ENCODE data around the gene QRICH1. TPM values are rescaled to one million over a fixed set of nuclear protein-coding genes. Genes with fewer than 3 reads are reported as not detected.

Gene QRICH1
- total and polyA plus RNA-seq, 2 of the 4 experiments (the other 2 are of a cell fraction) = 62.7 to 77.3 TPM

GRCh38 chr3:48980295-48980694 lies 113.6 kb downstream of the QRICH1 start:
- no peak overlapping the region for H2BK5ac ChIP-seq (ENCODE audit: low read depth, low read length, poor library complexity, severe bottlenecking)
- no peak overlapping the region for H3K14ac ChIP-seq (replicated peaks; ENCODE audit: low read depth, low read length)
- in situ Hi-C loops (cut with MboI; ENCODE audit: low sequenced_read_pairs) = no loop called here
- no peak overlapping the region for H3K56ac ChIP-seq (ENCODE audit: extremely low read depth, insufficient read depth, low read length)
- no peak overlapping the region for H3K4me3 ChIP-seq (ENCODE audit: insufficient read depth, low read depth, low read length)
- no peak overlapping the region for H2AK5ac ChIP-seq (ENCODE audit: low read depth, low read length)
- intact Hi-C loops (cut with micrococcal nuclease) = no loop called here
- H2BK15ac ChIP-seq (ENCODE audit: low read depth, low read length) = no peak overlapping the region
- no peak for TF ChIP-seq POLR2A (IDR thresholded peaks at IDR 0.05; ENCODE audit: low read depth, low read length)
- TF ChIP-seq BHLHE40 (IDR thresholded peaks at IDR 0.05; ENCODE audit: low read depth, low read length) = no peak
- no peak for TF ChIP-seq MXI1 (IDR thresholded peaks at IDR 0.05; ENCODE audit: borderline replicate concordance, low read depth, low read length)
- TF ChIP-seq CHD1 (IDR thresholded peaks at IDR 0.05; ENCODE audit: low read depth, low read length) = no peak
- CTCF ChIA-PET = no interaction called here
- no peak overlapping the region for H3K4me2 ChIP-seq (ENCODE audit: low read depth, low read length)
- peaks cover 69% of the 10 kb centered on the region for H3K36me3 ChIP-seq (ENCODE audit: control insufficient read depth, insufficient read depth, low read length)
- H4K91ac ChIP-seq (ENCODE audit: insufficient read depth, low read depth, low read length) = no peak overlapping the region
- no peak overlapping the region for H3K27ac ChIP-seq (ENCODE audit: insufficient read depth, low read length)
- H3K9me3 ChIP-seq (ENCODE audit: control insufficient read depth, insufficient read depth, low read length) = no peaks in the 10 kb centered on the region
- H2BK20ac ChIP-seq (ENCODE audit: low read depth, low read length) = no peak overlapping the region
- H3K18ac ChIP-seq (ENCODE audit: low read depth, low read length) = no peak overlapping the region
- POLR2A ChIA-PET (ENCODE audit: unreplicated experiment) = interaction anchor here (0.5 kb wide), 1 partner anchor 8 kb away, joined by 9 read pairs; no protein-coding TSS in a partner anchor
- H2AK9ac ChIP-seq (replicated peaks; ENCODE audit: low read depth, low read length, poor library complexity) = no peak overlapping the region
- dilution Hi-C loops (cut with HindIII; ENCODE audit: low sequenced_read_pairs, unreplicated experiment) = no loop called here
- no peak overlapping the region for H4K5ac ChIP-seq (ENCODE audit: low read depth, low read length)
- no peaks in the 10 kb centered on the region for H3K4me1 ChIP-seq (ENCODE audit: control insufficient read depth, insufficient read depth, low read length)
- WGBS, 2 experiments (ENCODE audit: extremely low coverage in 2 of 2, insufficient read length in 1 of 2) = no CpG with 5 or more reads among the region's 4 CpGs
- DNase-seq = no peak
- no peak overlapping the region for H3K23ac ChIP-seq (ENCODE audit: low read depth, low read length)
- no peak overlapping the region for H2AFZ ChIP-seq (replicated peaks; ENCODE audit: low read length, poor library complexity)
- H4K8ac ChIP-seq (ENCODE audit: low read depth in 2 of 2, low read length in 2 of 2) = no peak overlapping the region
- H3K27me3 ChIP-seq (ENCODE audit: control insufficient read depth, insufficient read depth, low read length) = no peaks in the 10 kb centered on the region
- H3K9me1 ChIP-seq (ENCODE audit: insufficient read depth, low read length) = peaks cover 5% of the 10 kb centered on the region; the same call in 1 of the 2 replicates
- no peak for ATAC-seq (ENCODE audit: low read depth)
- H2BK120ac ChIP-seq (ENCODE audit: low read depth, low read length) = no peak overlapping the region
- no peak overlapping the region for H3K9ac ChIP-seq (ENCODE audit: low read depth, low read length)
- peaks cover 21 to 25% of the 10 kb centered on the region in 2 experiments; a peak in 3 of 4 replicates for H3K79me1 ChIP-seq (ENCODE audit: low read depth in 1 of 2, low read length in 2 of 2)
- H4K20me1 ChIP-seq (ENCODE audit: insufficient read depth, low read length) = no peaks in the 10 kb centered on the region
- no TSS peak for BruUV-seq (replicated peaks)
- H3K4ac ChIP-seq (ENCODE audit: low read depth, low read length) = no peak overlapping the region

Small RNA genes lying within 50 kb of the gene (microRNA-seq; reads per million reads assigned to microRNA genes)
- gene MIR191 (ENCODE audit: insufficient read depth in 1 of 2, insufficient read length in 1 of 2, unreplicated experiment in 1 of 2) = 6,641 to 17,413 reads per million in 2 experiments
- 3,538 to 3,717 reads per million in 2 experiments for gene MIR425 (ENCODE audit: insufficient read depth in 1 of 2, insufficient read length in 1 of 2, unreplicated experiment in 1 of 2)
- gene MIR6890 (ENCODE audit: unreplicated experiment) = not detected
- gene RN7SL182P (ENCODE audit: insufficient read depth, insufficient read length) = not detected

Small RNA genes lying within 50 kb of the gene (small RNA-seq; reads per million reads assigned to genes)
- gene MIR191 = 623 to 21,352 (median 15,529) reads per million in 5 experiments
- gene MIR425 = 42.5 to 4,031 (median 2,697) reads per million in 5 experiments
- 0 reads per million in 5 experiments for gene RN7SL182P

Other genes starting within 250 kb of the QRICH1 start
- gene PRKAR2A, start 246.2 kb downstream of the QRICH1 start, total RNA-seq (2012; rRNA removed) = 48.2 and 53.0 TPM in 2 replicates
- 10.2 and 11.3 TPM in 2 replicates for gene PRKAR2A, start 246.2 kb downstream of the QRICH1 start, polyA plus RNA-seq (2012; rRNA removed)
- 27.1 and 29.2 TPM in 2 replicates for gene SLC25A20, start 195.2 kb downstream of the QRICH1 start, total RNA-seq (2012; rRNA removed)
- gene SLC25A20, start 195.2 kb downstream of the QRICH1 start, polyA plus RNA-seq (2012; rRNA removed) = 21.8 and 23.8 TPM in 2 replicates
- gene ARIH2, start 175.2 kb downstream of the QRICH1 start, total RNA-seq (2012; rRNA removed) = 73.0 and 93.7 TPM in 2 replicates
- gene ARIH2, start 175.2 kb downstream of the QRICH1 start, polyA plus RNA-seq (2012; rRNA removed) = 54.0 and 62.3 TPM in 2 replicates
- 10.4 and 11.1 TPM in 2 replicates for gene P4HTM, start 103.8 kb downstream of the QRICH1 start, total RNA-seq (2012; rRNA removed)
- 26.1 and 29.7 TPM in 2 replicates for gene P4HTM, start 103.8 kb downstream of the QRICH1 start, polyA plus RNA-seq (2012; rRNA removed)
- gene WDR6, start 86.7 kb downstream of the QRICH1 start, total RNA-seq (2012; rRNA removed) = 55.8 and 60.9 TPM in 2 replicates
- gene WDR6, start 86.7 kb downstream of the QRICH1 start, polyA plus RNA-seq (2012; rRNA removed) = 160 and 172 TPM in 2 replicates
- gene DALRD3, start 75.5 kb downstream of the QRICH1 start, total RNA-seq (2012; rRNA removed) = 27.8 and 28.3 TPM in 2 replicates
- 42.2 and 43.5 TPM in 2 replicates for gene DALRD3, start 75.5 kb downstream of the QRICH1 start, polyA plus RNA-seq (2012; rRNA removed)
- gene NDUFAF3, start 72.0 kb downstream of the QRICH1 start, total RNA-seq (2012; rRNA removed) = 26.5 and 43.3 TPM in 2 replicates
- 112 and 137 TPM in 2 replicates for gene NDUFAF3, start 72.0 kb downstream of the QRICH1 start, polyA plus RNA-seq (2012; rRNA removed)
- gene IMPDH2, start 64.7 kb downstream of the QRICH1 start, total RNA-seq (2012; rRNA removed) = 268 and 296 TPM in 2 replicates
- gene IMPDH2, start 64.7 kb downstream of the QRICH1 start, polyA plus RNA-seq (2012; rRNA removed) = 190 and 194 TPM in 2 replicates
- gene QARS1, start 10.7 kb upstream of the QRICH1 start, total RNA-seq (2012; rRNA removed) = 396 and 404 TPM in 2 replicates
- 296 and 354 TPM in 2 replicates for gene QARS1, start 10.7 kb upstream of the QRICH1 start, polyA plus RNA-seq (2012; rRNA removed)
- 22.5 and 24.7 TPM in 2 replicates for gene USP19, start 26.8 kb upstream of the QRICH1 start, total RNA-seq (2012; rRNA removed)
- 39.7 and 44.0 TPM in 2 replicates for gene USP19, start 26.8 kb upstream of the QRICH1 start, polyA plus RNA-seq (2012; rRNA removed)
- 179 and 213 TPM in 2 replicates for gene LAMB2, start 39.0 kb upstream of the QRICH1 start, total RNA-seq (2012; rRNA removed)
- 526 and 570 TPM in 2 replicates for gene LAMB2, start 39.0 kb upstream of the QRICH1 start, polyA plus RNA-seq (2012; rRNA removed)
- gene CCDC71, start 72.3 kb upstream of the QRICH1 start, total RNA-seq (2012; rRNA removed) = 28.3 and 29.4 TPM in 2 replicates
- 35.9 and 38.6 TPM in 2 replicates for gene CCDC71, start 72.3 kb upstream of the QRICH1 start, polyA plus RNA-seq (2012; rRNA removed)
- 16.1 and 16.5 TPM in 2 replicates for gene KLHDC8B, start 77.5 kb upstream of the QRICH1 start, total RNA-seq (2012; rRNA removed)
- 16.3 and 17.4 TPM in 2 replicates for gene KLHDC8B, start 77.5 kb upstream of the QRICH1 start, polyA plus RNA-seq (2012; rRNA removed)
- gene C3orf62, start 183.2 kb upstream of the QRICH1 start, total RNA-seq (2012; rRNA removed) = 0.83 and 0.90 TPM in 2 replicates
- 3.1 and 3.9 TPM in 2 replicates for gene C3orf62, start 183.2 kb upstream of the QRICH1 start, polyA plus RNA-seq (2012; rRNA removed)
- gene USP4, start 246.0 kb upstream of the QRICH1 start, total RNA-seq (2012; rRNA removed) = 28.6 and 29.9 TPM in 2 replicates
- gene USP4, start 246.0 kb upstream of the QRICH1 start, polyA plus RNA-seq (2012; rRNA removed) = 36.1 and 42.3 TPM in 2 replicates